Stromal cell of bone marrow (primary cell): ENCODE measurements around the gene TMCC2.

Experiments used
- DNase-seq: peaks from one replicate; pipeline ENCODE4 v3.0.0-alpha.2; 2012; ENCODE audit warnings: low read depth

Gene TMCC2

DNA sequence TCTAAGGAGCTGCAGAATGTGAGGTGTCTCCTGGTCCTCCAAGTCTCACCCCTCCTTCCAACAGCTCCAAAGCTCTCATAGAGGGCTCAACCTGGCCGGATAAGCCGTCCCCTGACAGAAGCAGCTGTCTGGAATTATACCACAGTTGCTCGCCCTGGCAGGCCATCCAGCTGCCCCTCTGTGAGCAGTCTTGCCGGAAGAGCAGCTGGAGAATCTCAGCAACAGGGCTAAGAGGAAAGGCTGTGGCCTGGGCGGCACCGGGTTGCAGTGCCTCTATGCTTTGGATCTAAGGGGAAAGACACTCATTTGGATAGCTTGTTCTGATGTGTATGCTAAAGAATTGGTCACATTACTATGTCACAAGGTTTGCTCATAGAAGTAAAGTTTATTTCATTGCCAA is 12.4 kb downstream of the TMCC2 start:
- DNase-seq: no peak

DNA sequence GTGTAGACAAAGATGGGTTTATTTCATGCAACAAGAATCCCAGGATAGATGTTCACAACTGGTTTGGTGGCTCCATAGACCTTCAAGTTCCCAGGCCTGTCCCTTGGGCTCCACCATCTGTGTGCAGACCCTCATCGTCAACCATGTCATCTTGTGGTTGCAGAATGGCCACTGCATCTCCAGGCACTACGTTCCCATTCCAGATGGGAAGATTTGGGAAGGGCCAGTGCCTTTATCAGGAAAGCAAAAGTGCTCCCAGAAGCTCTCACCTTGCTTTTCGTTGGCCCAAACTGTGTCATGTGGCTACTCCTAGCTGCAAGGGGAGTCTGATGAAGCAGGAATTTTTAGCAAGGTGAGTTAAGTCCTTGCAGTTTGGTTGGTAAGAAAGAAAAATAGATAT is 12.8 kb downstream of the TMCC2 start:
- no peak for DNase-seq

DNA sequence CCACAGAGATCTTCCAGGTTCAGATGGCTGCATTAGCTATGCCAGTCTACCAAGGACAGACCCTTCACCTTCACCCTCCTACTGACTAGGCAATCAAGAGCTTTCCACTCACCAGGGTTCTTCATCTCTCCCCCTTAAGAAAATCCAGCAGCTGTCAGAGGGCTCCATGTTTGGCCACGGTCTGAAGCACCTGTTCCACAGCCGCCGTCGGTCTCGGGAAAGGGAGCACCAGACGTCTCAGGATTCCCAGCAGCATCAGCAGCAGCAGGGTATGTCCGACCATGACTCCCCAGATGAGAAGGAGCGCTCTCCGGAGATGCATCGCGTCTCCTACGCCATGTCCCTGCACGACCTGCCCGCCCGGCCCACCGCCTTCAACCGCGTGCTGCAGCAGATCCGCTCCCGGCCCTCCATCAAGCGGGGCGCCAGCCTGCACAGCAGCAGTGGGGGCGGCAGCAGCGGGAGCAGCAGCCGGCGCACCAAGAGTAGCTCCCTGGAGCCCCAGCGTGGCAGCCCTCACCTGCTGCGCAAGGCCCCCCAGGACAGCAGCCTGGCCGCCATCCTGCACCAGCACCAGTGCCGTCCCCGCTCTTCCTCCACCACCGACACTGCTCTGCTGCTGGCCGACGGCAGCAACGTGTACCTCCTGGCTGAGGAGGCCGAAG is 13.8 kb downstream of the TMCC2 start:
- DNase-seq: no peak

DNA sequence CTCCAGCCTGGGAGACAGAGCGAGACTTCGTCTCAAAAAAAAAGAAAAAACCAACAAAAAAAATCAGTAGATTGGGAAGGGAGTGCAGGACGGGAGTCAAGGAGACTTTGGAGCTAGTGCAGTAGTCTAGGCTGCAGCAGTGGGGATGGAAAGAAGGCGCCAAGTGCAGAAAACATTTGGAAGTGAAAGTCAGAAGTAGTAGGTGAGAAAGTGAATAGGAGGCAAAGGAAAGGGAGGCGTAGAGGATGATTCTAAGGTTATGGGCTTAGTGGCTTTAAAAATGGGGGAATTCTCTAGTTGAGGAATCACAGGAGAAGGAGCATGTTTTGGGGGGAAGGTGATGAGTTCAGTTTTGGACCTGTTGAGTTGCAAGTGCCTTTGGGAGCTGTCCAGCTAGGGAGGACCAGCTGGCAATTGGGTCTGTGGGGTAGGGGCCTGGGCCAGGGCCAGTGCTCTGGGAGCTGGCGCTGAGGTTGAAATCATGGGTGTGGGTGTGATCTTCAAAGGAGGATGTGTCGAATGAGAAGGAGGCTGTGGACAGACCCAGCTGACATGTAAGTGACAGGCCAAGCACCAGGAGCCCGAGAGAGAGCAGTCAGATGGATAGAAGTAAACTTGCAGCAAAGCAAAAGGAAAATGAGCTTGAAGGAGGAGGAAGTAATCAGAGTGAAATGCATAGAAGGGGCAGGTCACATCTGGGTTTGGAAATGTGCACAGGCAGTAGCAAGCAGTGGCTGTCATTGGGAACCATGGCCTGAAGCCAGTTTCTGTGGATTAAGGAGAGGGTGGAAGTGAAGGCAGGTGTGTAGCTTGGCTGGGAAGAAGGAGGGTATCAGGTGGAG is 15.8 kb downstream of the TMCC2 start:
- DNase-seq: no peak

DNA sequence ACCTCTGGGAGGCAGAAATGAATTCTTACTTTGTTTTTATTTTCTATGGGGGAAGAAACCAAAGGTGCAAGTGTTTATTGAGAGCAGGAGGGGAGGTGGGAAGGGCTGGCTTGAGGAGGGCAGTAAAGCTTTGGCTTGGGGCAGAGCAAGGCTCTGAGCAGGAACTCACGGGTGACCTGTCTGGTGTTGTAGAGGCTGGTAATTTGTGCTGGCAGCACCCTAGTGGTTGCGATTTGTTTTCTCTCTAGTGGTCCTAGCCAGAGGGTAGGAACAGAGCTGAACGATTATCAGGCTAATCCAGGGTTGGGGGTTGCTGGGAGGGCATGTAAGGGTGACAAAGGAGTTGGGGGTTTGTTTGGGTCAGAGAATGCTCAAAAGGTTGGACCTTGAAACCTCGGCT is 16.6 kb downstream of the TMCC2 start:
- DNase-seq: no peak

DNA sequence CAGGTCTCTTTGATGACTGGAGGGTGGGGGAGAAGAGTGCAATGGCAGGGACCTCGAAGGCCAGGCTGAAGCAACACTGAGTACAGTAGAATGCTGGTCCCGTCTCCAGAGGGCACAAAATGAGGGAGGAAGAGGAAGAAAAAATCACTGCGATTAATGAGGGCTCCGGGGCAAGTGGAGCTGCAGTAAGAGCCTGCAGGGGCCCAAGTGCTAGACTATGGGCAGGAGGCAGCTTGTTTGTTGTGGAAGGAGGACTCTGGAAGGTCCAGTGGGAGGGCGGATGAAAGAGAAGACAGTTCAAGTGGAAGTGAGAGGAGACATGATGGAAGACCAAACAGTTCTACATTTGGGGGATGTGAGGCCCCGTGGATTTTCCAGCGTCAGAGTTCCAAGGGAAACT is 17.4 kb downstream of the TMCC2 start:
- no peak for DNase-seq

DNA sequence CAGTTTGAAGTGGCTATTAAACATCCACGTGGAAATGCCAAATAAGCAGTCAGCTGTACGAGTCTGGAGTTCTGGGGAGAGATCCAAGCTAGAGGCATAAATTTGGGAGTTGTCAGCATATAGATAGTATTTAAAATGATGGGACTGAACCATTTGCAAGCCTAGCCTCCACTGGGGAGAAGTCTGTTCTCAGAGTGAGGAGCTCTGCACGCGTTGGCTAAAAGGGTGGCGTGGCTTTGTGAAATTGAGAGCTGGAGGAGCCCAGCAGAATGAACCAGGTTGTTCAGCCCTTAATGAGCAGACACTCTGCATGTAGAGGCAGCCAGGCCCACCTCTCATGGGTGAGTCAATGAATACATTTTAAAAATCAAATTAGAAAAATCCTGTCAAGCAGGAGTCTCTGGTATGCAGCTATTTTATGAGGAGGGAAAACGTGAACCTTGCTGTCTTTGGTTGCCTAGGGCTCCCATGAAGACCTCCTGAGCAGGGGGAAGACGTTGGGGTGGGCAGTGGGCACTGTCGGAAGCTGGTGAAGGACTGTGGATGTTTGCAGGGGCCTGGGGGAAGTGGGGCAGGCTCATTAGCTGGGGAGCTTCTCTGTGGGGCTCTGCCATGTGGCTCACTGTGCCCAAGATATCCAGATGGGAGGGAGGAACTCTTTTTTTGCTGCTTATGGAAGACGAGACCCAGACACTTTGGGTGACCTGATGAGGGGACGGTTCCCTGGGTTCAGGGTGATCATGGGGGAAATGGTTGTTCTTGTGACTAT is 18.8 kb downstream of the TMCC2 start:
- DNase-seq: no peak

DNA sequence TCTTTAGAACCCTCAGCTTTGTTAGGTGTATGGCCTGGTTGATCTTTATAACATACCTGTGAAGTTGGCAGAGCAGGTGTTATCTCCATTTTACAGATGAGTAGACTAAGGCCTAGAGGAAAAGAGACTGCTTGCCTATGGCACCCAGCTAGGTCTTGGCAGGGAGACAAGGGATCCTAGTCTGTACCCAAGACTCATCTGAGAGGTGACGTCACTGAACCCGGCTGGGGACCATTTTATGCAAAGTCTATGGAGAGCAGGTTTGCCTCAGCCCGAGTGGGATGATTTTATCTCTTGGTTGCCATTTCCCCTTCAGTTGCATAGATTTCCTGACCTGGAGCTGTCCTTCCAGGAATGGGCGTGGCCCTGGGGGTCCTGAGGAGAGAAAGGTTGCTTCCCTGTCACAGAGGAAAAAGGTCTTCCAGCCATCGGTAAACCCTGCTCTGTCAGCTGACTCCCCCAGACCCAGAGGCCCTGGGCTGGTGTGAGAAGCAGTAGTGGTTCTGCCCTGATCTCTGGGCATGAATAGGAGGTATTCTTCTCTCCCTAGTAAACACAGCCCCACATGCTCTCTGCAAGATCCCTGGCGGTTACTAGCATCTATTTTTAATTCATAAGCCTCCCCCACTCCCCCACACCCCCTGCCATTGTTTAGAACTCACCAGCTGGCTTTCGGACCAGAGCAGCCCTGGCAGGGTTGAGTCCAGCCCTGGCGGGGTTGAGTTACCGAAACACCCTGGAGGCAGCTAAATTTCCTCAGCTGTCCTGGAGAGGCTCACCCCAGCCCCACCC is 19.6 kb downstream of the TMCC2 start:
- no peak for DNase-seq

DNA sequence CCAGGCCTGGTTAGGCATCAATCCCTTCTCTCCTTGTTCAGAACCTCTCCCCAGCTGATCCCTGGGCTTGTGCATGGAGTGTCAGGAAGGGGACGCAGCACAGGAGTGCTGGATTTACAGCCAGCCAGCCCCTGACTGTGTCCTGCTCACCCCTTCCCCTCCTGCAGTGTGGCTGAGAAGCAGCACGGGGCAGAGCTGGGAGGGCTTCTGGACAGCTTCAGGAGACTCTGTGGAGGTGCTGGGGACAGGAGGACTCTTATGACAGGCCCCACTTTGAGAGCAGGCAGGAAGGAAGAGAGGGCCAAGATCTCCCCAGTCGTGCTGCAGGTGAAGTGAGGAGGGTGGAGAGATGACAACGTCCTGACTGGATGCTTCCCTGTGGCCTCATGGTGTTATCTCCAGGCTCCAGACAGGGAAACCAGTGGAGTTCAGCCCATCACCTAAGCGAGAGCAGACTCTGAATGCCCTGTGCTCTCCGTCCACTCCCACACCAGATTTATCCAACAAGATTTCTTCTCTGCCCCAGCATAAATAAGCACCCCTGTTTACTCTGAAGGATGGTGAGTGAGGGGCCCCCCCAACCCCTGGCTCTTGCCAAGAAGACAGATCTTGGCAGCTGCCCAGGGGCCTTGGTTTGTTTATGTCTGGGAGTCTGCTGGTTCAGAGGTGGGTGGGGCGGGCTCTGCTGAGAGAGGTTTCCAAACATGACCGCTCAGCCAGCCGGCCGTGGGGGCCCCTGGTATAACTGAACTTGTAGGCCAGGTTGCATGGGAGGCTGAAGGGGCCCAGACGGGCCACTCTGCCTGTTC is 21.3 kb downstream of the TMCC2 start:
- no peak for DNase-seq

DNA sequence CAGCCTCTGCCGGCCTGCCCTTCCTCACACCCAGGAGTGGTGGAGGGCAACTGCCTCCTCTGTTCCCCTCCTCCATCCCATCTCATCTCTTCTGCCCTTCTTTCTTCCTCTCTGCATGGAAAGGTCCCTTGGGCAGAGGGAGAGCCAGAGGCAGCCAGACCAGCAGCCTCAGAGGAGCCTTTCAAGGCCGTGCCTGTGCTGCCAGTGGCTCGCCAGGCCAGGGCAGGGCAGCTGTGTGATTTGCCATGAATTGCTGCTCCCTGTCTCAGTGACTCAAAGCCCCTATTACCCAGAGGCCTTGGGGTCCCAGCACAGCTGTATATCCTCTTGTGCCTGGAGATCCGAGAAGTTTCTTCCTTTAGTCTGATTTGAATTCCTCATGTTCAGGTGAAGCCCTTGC is 21.9 kb downstream of the TMCC2 start:
- no peak for DNase-seq

DNA sequence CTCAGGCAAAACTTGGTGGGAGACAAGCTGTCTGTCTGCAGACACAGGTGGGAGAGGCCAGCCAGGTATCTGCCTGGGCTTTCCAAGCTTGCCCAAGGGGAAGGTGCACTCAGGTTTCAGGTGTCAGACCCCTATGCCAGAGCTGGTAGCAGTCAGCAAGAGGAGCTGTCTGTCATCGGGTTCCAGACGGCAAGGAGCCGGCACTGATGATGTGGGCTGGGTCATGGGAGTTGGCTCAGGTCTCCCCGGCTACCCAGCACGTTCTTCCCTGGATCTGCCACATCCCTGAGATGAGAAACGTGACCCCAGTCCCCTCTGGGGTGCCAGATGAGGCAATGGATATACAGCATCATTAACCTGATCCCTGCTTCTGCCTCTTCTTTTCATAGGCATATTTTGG is 23.0 kb downstream of the TMCC2 start:
- no peak for DNase-seq

DNA sequence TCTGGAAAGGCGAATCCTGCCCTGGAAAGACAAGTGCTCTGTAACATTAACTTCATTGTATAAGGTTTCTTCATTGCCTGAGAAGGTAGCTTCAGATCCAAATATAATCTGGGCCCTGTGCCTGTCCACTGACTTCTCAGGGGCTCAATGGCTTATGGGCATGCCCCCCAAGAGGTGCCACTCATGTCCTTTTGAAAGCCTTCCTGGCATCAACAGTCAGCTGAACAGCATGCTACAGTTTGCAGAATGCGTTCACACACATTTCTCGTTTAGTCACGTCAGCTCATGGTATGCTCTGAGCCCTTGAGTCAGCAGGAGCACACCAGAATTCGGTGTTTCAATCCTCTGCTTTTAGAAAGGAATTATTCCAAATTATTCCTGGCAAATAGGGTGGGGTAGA is 23.8 kb downstream of the TMCC2 start:
- DNase-seq: no peak

DNA sequence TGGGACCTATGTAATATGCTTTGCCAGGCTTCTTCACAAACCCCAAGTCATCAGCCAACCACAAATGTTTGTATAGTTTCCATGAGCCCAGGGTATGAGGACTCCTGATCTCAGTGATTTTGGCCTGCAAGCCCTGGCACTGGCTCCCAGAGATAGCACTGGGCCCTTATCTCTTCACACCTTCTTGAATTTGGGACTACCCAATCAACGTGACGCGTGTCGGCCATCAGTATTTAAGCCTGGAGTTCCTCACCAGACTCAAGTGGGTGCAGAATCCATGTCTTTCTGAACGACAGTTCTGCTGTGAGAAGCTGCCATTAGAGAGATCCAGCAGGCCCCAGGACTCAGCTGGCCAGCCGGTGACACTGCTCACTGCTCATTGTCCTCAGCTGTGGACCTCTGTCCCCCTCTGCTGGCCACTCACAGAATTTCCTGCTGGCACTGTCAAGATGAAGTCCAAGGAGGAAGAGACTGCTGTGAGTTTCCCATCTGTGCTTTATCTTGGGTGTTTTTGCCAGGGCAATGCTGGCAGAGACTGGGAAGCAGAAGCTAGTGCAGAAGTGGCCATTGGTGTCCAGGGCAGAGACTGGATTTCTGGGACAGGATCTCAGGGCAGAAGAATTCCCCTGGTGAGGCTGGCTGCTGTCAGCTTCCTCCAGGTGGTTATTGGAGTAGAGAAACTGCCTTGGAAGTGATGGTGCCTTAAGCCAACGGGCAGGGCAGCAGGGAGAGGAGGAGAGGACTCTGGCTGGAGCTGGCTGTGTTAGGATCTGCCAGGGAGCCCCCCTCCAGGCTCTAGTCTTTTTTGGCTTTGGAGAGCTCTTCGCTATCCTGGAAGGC is 28.4 kb downstream of the TMCC2 start:
- DNase-seq: peak; percentile 70

DNA sequence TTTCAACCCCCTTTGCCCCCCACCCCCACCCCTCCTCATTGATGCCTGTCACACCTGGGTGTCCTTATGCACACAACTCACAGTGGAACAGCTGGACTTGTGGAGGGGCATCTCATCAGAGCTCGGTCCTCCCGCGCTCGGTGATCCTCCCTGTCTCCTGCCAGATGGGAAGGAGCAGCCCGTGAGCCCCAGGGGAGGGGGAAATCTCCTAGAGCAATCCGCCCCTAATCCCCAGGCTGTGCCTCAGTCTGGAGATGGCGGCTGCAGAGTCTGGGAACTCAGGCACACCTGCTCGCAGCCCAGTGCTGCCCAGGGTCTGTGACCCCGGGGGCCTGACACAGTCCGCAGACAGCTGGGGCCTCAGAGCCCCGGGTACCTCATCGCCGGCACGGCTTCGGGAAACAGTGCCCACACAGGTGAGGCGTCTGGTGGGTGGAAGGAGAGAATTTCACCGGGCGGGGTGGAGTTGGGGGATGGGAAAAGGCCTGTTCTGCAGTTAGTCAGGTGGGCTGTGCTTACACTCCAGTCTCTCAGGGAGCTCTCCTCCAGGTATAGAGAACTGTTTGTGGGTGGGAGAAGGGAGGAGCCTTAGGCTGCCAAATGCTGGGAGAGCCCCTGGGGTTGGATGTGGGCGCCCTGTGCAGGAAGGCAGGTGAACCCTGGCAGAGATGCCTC is 29.3 kb downstream of the TMCC2 start:
- no peak for DNase-seq

DNA sequence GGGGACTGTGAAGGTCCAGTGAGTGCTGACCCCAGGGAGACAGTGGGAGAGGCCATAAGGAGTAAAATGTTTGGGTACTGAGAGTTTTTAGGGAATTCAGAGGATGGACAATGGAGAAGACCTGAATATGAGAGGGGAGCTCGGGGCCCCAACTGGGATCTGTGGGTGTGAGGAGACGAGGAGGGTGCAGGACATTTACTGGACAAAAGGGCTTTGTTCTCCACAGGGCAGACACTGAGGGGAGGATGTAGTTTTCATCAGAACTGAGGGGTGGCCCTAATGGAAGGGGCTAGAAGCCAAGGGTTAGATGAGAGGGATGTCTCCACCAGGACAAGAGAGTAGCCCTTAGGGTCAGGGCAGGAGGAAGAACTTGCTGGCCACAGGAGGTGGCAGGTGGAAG is 30.0 kb downstream of the TMCC2 start:
- DNase-seq: no peak

DNA sequence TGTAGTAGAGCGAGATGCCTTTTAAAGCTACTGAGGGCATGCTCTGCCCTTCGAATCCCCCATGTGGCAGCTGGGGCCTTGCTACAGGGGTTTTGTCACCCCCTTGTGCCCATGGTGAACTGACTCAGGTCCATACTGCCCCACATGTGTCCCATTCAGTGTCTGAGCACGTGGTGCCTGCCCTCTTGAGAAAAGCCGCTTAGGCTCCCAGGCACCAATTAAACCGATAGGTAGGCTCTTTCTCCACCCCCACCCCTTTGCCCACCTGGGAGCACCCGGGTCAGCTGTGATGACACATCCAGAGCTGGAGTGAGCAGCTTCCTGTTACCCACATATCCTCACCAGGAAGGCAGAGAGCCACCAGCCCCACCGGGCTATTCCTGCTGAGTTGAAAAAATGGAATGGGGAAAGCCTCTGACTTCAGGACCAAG is 30.5 kb downstream of the TMCC2 start:
- DNase-seq: no peak

DNA sequence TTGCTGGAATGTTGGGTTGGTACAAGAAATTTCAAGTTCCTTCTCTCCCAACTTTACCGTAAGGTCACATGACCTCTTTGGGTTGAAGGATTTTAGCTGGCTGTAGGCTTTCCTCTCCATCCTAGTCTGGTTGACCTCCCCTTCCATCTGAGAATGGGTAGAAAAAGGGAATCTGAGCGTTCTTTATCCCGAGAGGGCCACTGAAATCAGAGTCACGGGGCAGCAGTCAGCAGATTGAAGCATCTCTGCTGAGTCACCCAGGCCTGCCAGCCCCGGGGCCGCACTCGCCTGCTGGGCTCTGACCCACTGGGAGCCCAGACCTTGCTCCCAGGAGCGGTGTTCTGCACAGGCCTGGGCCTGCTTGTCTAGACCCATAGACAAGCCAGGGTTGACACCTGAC is 31.0 kb downstream of the TMCC2 start:
- no peak for DNase-seq

DNA sequence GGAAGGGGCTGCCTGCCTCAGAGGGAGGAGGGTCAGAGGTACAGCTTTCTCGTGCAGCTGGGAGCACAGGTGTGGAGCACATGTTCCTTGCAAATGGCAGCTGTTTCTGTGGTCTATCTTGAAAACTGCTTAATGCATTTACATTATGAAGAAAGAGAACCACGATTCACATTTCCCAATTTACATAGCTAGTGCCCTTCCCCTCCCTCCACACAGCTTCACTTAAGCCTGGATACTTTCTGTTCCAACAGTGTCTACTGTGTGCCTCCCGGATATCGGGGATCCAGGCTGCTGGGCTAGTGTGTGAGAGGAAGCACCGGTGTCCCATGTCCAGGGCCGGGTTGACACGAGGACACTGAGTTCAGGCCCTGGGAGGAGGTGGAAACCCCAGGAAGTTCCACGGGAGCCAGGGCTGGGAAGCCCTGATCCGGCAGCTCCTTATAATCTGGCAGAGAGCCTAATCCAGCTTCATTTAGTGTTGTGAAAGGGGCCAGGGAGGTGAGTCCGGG is 31.6 kb downstream of the TMCC2 start:
- DNase-seq: no peak

DNA sequence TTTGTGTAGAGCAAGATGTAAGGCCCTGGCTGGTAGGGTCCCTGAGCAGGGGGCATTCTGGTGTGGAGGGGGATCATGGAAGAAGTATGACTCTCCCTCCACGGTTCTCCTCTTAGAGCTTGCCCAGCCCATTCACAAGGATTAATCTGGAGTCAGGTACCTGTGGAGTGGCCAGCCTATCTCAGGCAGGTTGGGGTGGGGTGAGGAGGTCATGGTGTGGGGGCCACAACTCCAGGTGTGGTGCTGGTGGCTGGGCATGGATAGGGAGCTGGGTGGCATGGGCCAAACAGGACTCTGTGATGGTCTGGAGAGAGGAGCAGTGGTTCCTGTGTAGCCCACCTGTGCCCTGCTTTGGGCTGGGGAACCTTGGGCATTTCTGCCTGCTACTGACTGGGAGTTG is 32.3 kb downstream of the TMCC2 start:
- no peak for DNase-seq
